NB4 (cell line): ENCODE measurements around the gene KLF17.

ENCODE experiments used
- MYC ChIP-seq: IDR thresholded peaks from 2 replicates; pipeline ENCODE4 v1.6.1; 2011; ENCODE audit warnings: low read depth, low read length
- POLR2A ChIP-seq: IDR thresholded peaks from 2 replicates; pipeline ENCODE4 v1.6.1; 2011; ENCODE audit warnings: mild to moderate bottlenecking; ENCODE audit not compliant: insufficient read length; ENCODE audit errors: extremely low read depth
- TF ChIP-seq, protein P1 (sequence below): IDR thresholded peaks from one replicate; pipeline ENCODE4 v1.5.1; 2012; ENCODE audit warnings: low read depth, low read length

DNA sequence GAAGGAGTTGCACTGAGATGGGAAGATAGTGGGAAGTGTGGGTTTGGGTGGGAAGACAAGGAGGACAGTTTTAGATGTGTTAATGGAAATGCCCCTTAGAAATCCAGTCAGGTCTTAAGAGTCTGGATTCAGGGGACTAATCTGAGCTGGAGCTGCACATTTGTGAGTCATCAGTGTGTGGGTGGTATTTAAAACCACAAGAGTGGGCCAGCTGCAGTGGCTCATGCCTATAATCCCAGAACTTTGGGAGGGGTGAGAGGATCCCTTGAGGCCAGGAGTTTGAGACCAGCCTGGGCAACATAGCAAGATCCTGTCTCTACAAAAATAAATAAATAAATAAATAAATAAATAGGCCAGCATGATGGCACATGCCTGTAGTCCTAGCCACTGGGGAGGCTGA lies 46.4 kb upstream of the KLF17 start:
- TF ChIP-seq, protein P1, sequence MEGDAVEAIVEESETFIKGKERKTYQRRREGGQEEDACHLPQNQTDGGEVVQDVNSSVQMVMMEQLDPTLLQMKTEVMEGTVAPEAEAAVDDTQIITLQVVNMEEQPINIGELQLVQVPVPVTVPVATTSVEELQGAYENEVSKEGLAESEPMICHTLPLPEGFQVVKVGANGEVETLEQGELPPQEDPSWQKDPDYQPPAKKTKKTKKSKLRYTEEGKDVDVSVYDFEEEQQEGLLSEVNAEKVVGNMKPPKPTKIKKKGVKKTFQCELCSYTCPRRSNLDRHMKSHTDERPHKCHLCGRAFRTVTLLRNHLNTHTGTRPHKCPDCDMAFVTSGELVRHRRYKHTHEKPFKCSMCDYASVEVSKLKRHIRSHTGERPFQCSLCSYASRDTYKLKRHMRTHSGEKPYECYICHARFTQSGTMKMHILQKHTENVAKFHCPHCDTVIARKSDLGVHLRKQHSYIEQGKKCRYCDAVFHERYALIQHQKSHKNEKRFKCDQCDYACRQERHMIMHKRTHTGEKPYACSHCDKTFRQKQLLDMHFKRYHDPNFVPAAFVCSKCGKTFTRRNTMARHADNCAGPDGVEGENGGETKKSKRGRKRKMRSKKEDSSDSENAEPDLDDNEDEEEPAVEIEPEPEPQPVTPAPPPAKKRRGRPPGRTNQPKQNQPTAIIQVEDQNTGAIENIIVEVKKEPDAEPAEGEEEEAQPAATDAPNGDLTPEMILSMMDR = no peak
- TF ChIP-seq POLR2A = no peak
- no peak for TF ChIP-seq MYC
